ENCODE measurements around the gene SPRED2.
A peak's percentile ranks its signal among the peaks of the same experiment; 100 is the strongest.

The SPRED2 gene

GRCh38 chr2:65432227-65433190 lies at the start of gene SPRED2:
Gene SPRED2, minus strand, starts transcription at chr2:65432599. Its CDS starts 612 bp downstream, at chr2:65431987.
- peak; percentile 80 for DNase-seq

- no peak for DNase-seq
Observed at GRCh38 chr2:65481961-65482360, 49.6 kb upstream of the SPRED2 start.

- DNase-seq = no peak
Observed at GRCh38 chr2:65479524-65479923, 47.1 kb upstream of the SPRED2 start.

- no peak for DNase-seq
Observed at GRCh38 chr2:65478498-65479135, 46.2 kb upstream of the SPRED2 start.

GRCh38 chr2:65477590-65477989 lies 45.2 kb upstream of the SPRED2 start:
- no peak for DNase-seq

- no peak for DNase-seq
Observed at GRCh38 chr2:65476778-65477177, 44.4 kb upstream of the SPRED2 start.

GRCh38 chr2:65475000-65475399 lies 42.6 kb upstream of the SPRED2 start:
- no peak for DNase-seq

GRCh38 chr2:65473045-65473444 lies 40.6 kb upstream of the SPRED2 start:
- no peak for DNase-seq

GRCh38 chr2:65471409-65471808 lies 39.0 kb upstream of the SPRED2 start:
- DNase-seq = no peak

- DNase-seq = no peak
Observed at GRCh38 chr2:65466551-65466950, 34.2 kb upstream of the SPRED2 start.

GRCh38 chr2:65465857-65466256 lies 33.5 kb upstream of the SPRED2 start:
- no peak for DNase-seq

- DNase-seq = no peak
Observed at GRCh38 chr2:65465124-65465523, 32.7 kb upstream of the SPRED2 start.

GRCh38 chr2:65464604-65465003 lies 32.2 kb upstream of the SPRED2 start:
- no peak for DNase-seq

GRCh38 chr2:65458999-65459398 lies 26.6 kb upstream of the SPRED2 start:
- no peak for DNase-seq

- no peak for DNase-seq
Observed at GRCh38 chr2:65456886-65457285, 24.5 kb upstream of the SPRED2 start.

GRCh38 chr2:65456064-65456463 lies 23.7 kb upstream of the SPRED2 start:
- no peak for DNase-seq

GRCh38 chr2:65453916-65454315 lies 21.5 kb upstream of the SPRED2 start:
- no peak for DNase-seq

- no peak for DNase-seq
Observed at GRCh38 chr2:65452150-65452895, 19.9 kb upstream of the SPRED2 start.

- no peak for DNase-seq
Observed at GRCh38 chr2:65450810-65451209, 18.4 kb upstream of the SPRED2 start.

- DNase-seq = no peak
Observed at GRCh38 chr2:65450393-65450792, 18.0 kb upstream of the SPRED2 start.

GRCh38 chr2:65443509-65444186 lies 11.2 kb upstream of the SPRED2 start:
- DNase-seq = no peak

GRCh38 chr2:65442420-65443020 lies 10.1 kb upstream of the SPRED2 start:
- DNase-seq = no peak
